HEK293T (cell line): ENCODE measurements around the gene PODNL1.

ENCODE experiments used
- BHLHE40 ChIP-seq: fragments of 450-650 bp; IDR thresholded peaks from 2 replicates; pipeline ENCODE4 v1.6.1; 2016; ENCODE audit warnings: mild to moderate bottlenecking, moderate library complexity, borderline replicate concordance
- ELF4 ChIP-seq: fragments of 450-650 bp; IDR thresholded peaks from 2 replicates; pipeline ENCODE4 v1.6.1; 2017; ENCODE audit warnings: antibody characterized with exemption
- HDGF ChIP-seq: fragments of 450-650 bp; IDR thresholded peaks from 2 replicates; pipeline ENCODE4 v1.6.1; 2017; ENCODE audit warnings: antibody characterized with exemption, borderline replicate concordance
- L3MBTL2 ChIP-seq: fragments of 450-650 bp; conservative IDR thresholded peaks from 2 replicates; pipeline ENCODE4 v1.6.1; 2016; ENCODE audit warnings: mild to moderate bottlenecking
- SP1 ChIP-seq: fragments of 450-650 bp; IDR thresholded peaks from 2 replicates; pipeline ENCODE4 v1.6.1; 2017
- SUZ12 ChIP-seq: fragments of 450-650 bp; IDR thresholded peaks from 2 replicates; pipeline ENCODE4 v1.6.1; 2016; ENCODE audit warnings: mild to moderate bottlenecking
- ZNF384 ChIP-seq: fragments of 450-650 bp; IDR thresholded peaks from 2 replicates; pipeline ENCODE4 v1.6.1; 2016

DNA sequence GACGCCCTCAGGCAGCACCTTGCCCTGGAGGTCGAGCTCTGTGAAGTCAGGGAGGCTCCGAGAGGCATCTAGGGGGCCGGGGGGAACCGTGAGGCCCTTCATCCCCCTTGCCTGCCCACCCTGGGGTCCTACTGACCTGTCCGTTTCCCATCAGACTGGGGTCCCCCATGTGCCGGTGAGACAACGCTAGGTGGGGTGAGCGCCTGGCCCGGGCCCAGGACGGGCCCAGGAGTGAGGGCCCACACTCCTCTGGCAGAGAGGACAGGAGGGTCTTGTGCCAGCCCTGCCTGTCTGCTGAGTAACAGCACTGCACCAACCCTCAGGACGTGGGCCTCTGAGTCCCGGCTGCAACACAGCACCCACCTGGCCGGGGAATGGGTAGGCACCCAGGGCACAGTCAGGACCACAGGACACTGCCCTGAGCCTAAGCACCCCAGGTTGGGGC, 28.5 kb upstream of the PODNL1 start:
- TF ChIP-seq SUZ12 = no peak
- TF ChIP-seq SP1 = no peak
- TF ChIP-seq ELF4 = no peak
- no peak for TF ChIP-seq HDGF
- TF ChIP-seq BHLHE40 = no peak
- no peak for TF ChIP-seq ZNF384
- TF ChIP-seq L3MBTL2 = no peak
